ENCODE results near the gene MED15. TPM values are rescaled to one million over a fixed set of nuclear protein-coding genes. Genes with fewer than 3 reads are reported as not detected.

The MED15 gene
- polyA plus RNA-seq, 4 donors, result 31.8 to 67.8 (median 48.3) TPM

DNA sequence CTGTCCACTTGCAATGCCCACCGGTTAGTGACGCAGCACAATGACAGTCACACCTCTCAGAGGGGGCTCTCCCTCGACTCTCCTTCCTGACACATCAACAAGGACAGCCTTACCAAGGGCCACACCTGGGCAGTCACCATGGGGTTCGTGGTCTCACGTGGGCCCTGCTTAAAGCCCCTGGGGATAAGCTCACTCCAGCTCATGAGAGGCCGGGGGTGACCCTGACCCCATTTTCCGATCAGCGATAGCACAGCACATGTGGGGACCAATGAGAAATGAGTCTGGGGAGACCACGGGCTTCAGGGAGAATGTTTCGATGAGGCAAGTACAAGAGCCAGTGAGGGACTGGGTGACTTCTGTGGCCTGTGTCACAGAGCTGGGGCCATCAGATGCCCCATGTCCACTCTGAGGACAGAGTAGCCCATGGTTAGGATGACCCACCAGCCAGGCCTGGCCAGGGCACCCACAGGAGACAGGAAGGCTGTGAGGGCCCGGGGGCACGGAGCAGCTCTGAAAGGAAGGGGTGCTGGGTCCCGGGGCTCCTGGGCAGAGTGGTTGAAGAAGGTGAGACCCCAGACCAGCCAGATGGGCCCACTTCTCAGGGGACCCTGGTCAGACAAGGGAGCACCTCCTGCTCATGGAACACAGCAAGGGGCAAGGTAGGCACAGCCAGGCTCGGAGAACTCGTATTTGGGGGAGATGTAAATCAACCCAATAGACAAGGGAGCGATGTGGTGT, 128.8 kb downstream of the MED15 start:
- DNase-seq (ENCODE audit: low read depth in 4 of 4, low spot score in 2 of 4), result no peak

DNA sequence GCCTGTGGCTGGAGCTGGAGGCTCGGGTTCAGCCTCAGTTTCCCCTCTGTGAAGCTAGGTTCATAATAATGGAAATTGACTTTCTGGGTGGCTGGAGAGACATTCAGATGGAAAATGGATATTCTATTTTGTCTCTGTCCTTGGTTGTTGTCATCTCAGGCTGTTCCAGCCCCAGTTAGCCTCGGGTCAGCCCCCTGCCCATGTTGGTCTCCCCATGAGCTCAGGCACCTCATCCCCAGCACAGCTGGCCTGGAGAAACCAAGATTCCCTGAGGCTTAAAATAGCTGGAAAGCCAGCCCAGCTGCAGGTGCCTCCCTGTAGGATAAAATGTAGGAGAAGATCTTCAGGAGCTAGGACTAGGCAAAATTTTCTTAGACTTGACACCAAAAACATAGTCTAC, 129.5 kb downstream of the MED15 start:
- DNase-seq (ENCODE audit: low read depth in 4 of 4, low spot score in 2 of 4), result no peak

Other genes starting within 250 kb of the MED15 start
- 10 to 100 TPM in 1 of 4 donors, 1 to 10 TPM in 3; 3.8 to 10.4 (median 7.1) TPM for gene RTN4R, start 239.3 kb upstream of the MED15 start, polyA plus RNA-seq (ENCODE audit: insufficient read length in 4 of 4)
- gene DGCR6L, start 187.6 kb upstream of the MED15 start, polyA plus RNA-seq (ENCODE audit: insufficient read length in 4 of 4), result 10 to 100 TPM; 50.6 to 74.4 (median 59.3) TPM
- 10 to 100 TPM; 14.8 to 24.4 (median 20.4) TPM for gene ZNF74, start 113.5 kb upstream of the MED15 start, polyA plus RNA-seq (ENCODE audit: insufficient read length in 4 of 4)
- gene SCARF2, start 69.8 kb upstream of the MED15 start, polyA plus RNA-seq (ENCODE audit: insufficient read length in 4 of 4), result 10 to 100 TPM; 17.2 to 31.2 (median 25.8) TPM
- gene KLHL22, start 11.8 kb upstream of the MED15 start, polyA plus RNA-seq (ENCODE audit: insufficient read length in 4 of 4), result 10 to 100 TPM; 29.1 to 41.3 (median 35.9) TPM